GM12891 (cell line): ENCODE measurements around the gene EMC6.

Experiments
- PAX5 ChIP-seq: IDR thresholded peaks from 2 replicates; pipeline ENCODE4 v1.6.1; 2011; ENCODE audit warnings: low read length, moderate library complexity, mild to moderate bottlenecking; ENCODE audit not compliant: insufficient read depth, severe bottlenecking
- POLR2A ChIP-seq: IDR thresholded peaks from 2 replicates; pipeline ENCODE4 v1.6.1; 2011; ENCODE audit warnings: low read depth, low read length, control low read depth
- POLR2AphosphoS5 ChIP-seq: IDR thresholded peaks from 2 replicates; pipeline ENCODE4 v1.6.1; 2011; ENCODE audit warnings: low read depth, low read length, control low read depth
- POU2F2 ChIP-seq: IDR thresholded peaks from 2 replicates; pipeline ENCODE4 v1.6.1; 2011; ENCODE audit warnings: low read depth, mild to moderate bottlenecking, control low read depth, low read length, moderate library complexity
- SPI1 ChIP-seq: IDR thresholded peaks from 2 replicates; pipeline ENCODE4 v1.6.1; 2011; ENCODE audit warnings: low read depth, low read length, control low read depth
- TAF1 ChIP-seq: IDR thresholded peaks from 2 replicates; pipeline ENCODE4 v1.6.1; 2011; ENCODE audit warnings: low read depth, low read length, control low read depth

- no peak for TF ChIP-seq POLR2A
- no peak for TF ChIP-seq POLR2AphosphoS5
- TF ChIP-seq SPI1: no peak
- TF ChIP-seq PAX5: no peak
- no peak for TF ChIP-seq TAF1
- no peak for TF ChIP-seq POU2F2
These were observed 8.2 kb upstream of the EMC6 start for GRCh38 chr17:3660311-3660891.
